ENCODE data around the gene CMC4. TPM values are rescaled to one million over a fixed set of nuclear protein-coding genes. Genes with fewer than 3 reads are reported as not detected.

CMC4 gene
- total RNA-seq, 1 experiment from 2014 or later = 13.0 TPM

- Histone ChIP-seq H3K27me3 (ENCODE audit: control insufficient read depth, insufficient read depth, low read length) (no peaks in the 10 kb centered on the region), H3K4me1 (ENCODE audit: control insufficient read depth, insufficient read depth, low read length) (no peaks in the 10 kb centered on the region), H3K36me3 (ENCODE audit: control insufficient read depth, insufficient read depth, low read length) (no peaks in the 10 kb centered on the region), H3K4me3 (ENCODE audit: low read depth in 2 of 2, low read length in 2 of 2) (no peak overlapping the region), H3K9me3 (ENCODE audit: control insufficient read depth, insufficient read depth, low read depth, low read length) (no peaks in the 10 kb centered on the region), H3K27ac (ENCODE audit: low read length) (no peak overlapping the region)
- ChIA-PET POLR2A (no interaction called here), CTCF (no interaction called here)
- intact Hi-C loops (cut with micrococcal nuclease; ENCODE audit: unreplicated experiment) (no loop called here), in situ Hi-C loops (cut with HindIII; ENCODE audit: low pct_unique_long_range_greater_than_20kb, low sequenced_read_pairs) (no loop called here)
- BruUV-seq (replicated peaks) = no TSS peak
- no peak for TF ChIP-seq POLR2AphosphoS5 (IDR thresholded peaks at IDR 0.05; ENCODE audit: low read depth, low read length)
- TF ChIP-seq SIN3A (IDR thresholded peaks at IDR 0.05; ENCODE audit: borderline replicate concordance, insufficient read depth, low read depth, low read length) = no peak
- TF ChIP-seq CTCF (IDR thresholded peaks at IDR 0.05) = no peak
- no peak for TF ChIP-seq REST (IDR thresholded peaks at IDR 0.05; ENCODE audit: insufficient read depth in 1 of 2, low read depth in 2 of 2, low read length in 1 of 2)
- no peak for TF ChIP-seq TCF7L2 (IDR thresholded peaks at IDR 0.05; ENCODE audit: low read depth, low read length)
- DNase-seq (ENCODE audit: low read depth, low spot score) (no peak), ATAC-seq (no peak)
Measured at GRCh38 chrX:155046129-155046810, 24.7 kb downstream of the CMC4 start.

- Histone ChIP-seq H3K36me3 (ENCODE audit: control insufficient read depth, insufficient read depth, low read length) (no peaks in the 10 kb centered on the region), H3K27ac (ENCODE audit: low read length) (no peak overlapping the region), H3K9me3 (ENCODE audit: control insufficient read depth, insufficient read depth, low read depth, low read length) (peaks cover 3% of the 10 kb centered on the region; the same call in 1 of the 2 replicates), H3K4me3 (ENCODE audit: low read depth in 2 of 2, low read length in 2 of 2) (no peak overlapping the region), H3K4me1 (ENCODE audit: control insufficient read depth, insufficient read depth, low read length) (no peaks in the 10 kb centered on the region), H3K27me3 (ENCODE audit: control insufficient read depth, insufficient read depth, low read length) (no peaks in the 10 kb centered on the region)
- BruUV-seq (replicated peaks) = no TSS peak
- intact Hi-C loops (cut with micrococcal nuclease; ENCODE audit: unreplicated experiment) (no loop called here), in situ Hi-C loops (cut with HindIII; ENCODE audit: low pct_unique_long_range_greater_than_20kb, low sequenced_read_pairs) (no loop called here)
- ChIA-PET CTCF (no interaction called here), POLR2A (no interaction called here)
- TF ChIP-seq TCF7L2 (IDR thresholded peaks at IDR 0.05; ENCODE audit: low read depth, low read length) (no peak), CTCF (IDR thresholded peaks at IDR 0.05) (no peak), POLR2AphosphoS5 (IDR thresholded peaks at IDR 0.05; ENCODE audit: low read depth, low read length) (no peak), SIN3A (IDR thresholded peaks at IDR 0.05; ENCODE audit: borderline replicate concordance, insufficient read depth, low read depth, low read length) (no peak), REST (IDR thresholded peaks at IDR 0.05; ENCODE audit: insufficient read depth in 1 of 2, low read depth in 2 of 2, low read length in 1 of 2) (no peak)
- ATAC-seq (no peak), DNase-seq (ENCODE audit: low read depth, low spot score) (no peak)
Measured at GRCh38 chrX:155035688-155036087, 35.2 kb downstream of the CMC4 start.

Data from Panc1 (cell line).